GM21576 (cell line): ENCODE results near the gene GRM8.

Source experiments
- ATAC-seq: cut with Tn5 transposase; IDR thresholded peaks from one replicate; pipeline ENCODE4 v1.9.1; 2021; ENCODE audit warnings: mild to moderate bottlenecking, moderate library complexity; ENCODE audit not compliant: unreplicated experiment

The GRM8 gene

GRCh38 chr7:127231415-127231814, 21.3 kb downstream of the GRM8 start:
- ATAC-seq: no peak

GRCh38 chr7:127230192-127230925, 22.4 kb downstream of the GRM8 start:
- ATAC-seq: no peak

DNA sequence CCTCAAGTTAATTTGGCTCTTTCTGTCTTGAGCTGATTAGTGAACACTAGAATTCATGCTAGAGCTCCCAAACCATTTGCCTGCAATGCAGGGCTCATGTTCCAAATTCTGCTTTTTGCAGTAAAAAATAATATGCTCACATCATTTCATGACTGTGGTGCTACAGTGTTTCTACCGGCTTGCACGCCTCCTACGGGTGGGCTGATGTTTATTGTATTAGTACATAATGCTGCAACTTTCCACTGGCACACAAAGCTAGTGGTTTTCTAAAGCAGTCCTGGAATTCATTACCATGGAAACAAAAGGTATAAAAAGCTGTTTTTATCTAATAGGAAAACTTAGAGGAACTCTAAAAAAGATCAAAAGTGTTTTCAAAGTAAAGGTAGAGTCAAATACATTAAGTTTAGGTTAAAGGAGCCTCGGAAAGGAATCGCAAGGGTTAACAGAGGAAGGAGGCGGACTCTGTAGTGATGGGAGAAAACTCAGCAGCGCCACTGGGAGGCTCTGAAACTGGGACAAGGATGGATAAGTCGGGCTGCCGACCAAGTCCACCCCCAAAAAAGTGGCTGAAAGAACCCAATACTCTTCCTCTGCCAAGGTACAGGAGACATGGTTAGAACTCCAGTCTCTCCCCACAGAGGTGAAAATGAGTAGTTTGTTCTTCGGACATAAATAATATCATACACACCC, 25.9 kb downstream of the GRM8 start:
- ATAC-seq: no peak

GRCh38 chr7:127221731-127222130, 31.0 kb downstream of the GRM8 start:
- ATAC-seq: no peak

DNA sequence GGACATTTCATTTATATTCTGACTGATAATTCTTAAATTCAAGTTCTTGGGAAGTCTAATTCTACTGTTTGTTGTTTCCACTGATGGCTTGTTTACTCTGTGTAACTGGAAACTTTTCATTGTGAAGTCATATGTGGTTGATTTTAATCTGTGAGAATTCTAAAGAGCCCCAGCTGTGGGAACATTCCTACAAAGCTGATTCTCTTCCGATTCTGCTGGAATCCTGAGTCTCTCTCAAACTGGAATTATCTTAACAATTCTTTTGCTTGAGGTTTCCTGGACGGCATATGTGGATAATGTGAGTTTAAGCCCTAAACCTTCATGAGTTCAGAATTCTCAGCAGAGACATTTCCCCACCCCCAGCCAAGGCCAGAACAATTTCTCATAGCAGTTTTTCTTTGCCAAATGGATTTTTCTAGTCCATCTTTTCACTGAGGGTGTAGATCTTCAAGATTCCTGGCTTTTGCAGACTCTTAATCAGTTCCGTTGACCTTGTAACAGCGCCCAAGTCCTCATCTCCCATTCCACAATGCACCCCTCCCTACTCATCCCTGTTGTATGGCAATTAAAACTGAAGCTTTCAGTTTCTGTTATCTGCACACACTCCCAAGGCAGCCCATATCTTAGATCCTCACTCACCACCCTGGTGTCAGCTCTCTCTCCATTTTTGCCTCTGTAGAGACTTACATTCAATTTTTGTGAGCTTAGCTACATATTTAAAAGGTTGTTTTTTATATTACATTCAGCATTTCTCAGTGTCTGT, 37.6 kb downstream of the GRM8 start:
- ATAC-seq: no peak

- no peak for ATAC-seq
Observed at GRCh38 chr7:127209886-127210285, 42.9 kb downstream of the GRM8 start.

GRCh38 chr7:127208860-127209259, 43.9 kb downstream of the GRM8 start:
- no peak for ATAC-seq

DNA sequence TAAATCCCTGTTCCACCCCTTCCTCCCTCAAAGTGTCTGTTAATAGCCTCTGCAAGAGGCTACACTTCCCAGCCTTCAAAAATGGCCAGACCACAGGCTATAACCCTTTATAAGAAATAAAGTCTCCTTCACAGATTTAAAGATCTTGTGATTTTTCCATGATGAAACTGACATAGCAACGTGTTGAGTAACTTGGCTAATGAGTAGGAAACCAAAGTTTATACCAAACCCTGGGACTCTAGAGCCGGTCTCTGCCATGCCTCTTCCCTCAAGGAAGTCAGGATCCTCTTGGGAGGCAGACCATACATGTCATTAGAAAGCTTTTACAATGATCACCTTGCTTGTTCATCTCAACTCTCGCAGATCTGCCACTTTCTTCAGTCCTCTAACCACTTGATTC, 44.4 kb downstream of the GRM8 start:
- ATAC-seq: no peak

GRCh38 chr7:127207806-127208205, 44.9 kb downstream of the GRM8 start:
- no peak for ATAC-seq

DNA sequence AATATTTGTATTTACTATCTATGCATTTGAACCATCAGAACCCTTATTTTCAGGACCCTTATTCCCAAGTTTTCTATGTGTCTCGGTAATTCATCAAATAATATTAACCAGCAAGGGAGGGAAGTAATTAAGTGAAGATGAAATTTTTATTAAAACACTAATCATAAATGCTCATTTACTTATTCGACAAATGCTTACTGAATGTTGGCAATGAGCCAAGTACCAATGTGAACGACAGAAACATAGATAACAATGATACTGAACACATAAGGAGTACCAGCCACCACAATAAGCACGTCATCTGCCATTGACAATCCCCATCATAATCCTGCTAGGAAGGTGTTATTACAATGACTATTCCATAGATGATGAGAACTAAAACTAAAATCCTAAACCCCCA, 45.5 kb downstream of the GRM8 start:
- ATAC-seq: no peak

GRCh38 chr7:127194571-127194970, 58.2 kb downstream of the GRM8 start:
- no peak for ATAC-seq

DNA sequence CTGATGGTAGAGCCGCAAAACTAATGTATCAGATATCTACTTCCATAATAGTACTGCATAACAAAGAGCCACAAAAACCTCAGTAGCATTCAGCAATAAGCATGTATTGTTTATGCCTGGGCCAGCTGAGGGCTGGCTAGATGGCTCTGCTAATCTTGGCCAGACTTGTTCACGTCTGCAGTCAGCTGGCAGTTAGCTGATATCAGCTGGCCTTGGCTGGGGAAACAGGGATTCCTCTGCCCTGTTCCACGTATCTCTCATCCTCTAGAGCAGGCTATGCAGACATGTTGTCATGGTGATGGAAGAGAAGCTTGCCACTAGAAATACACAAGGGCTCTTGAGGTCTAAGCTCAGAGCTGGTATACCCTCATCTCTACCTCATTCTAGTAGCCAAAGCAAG, 62.9 kb downstream of the GRM8 start:
- ATAC-seq: no peak

- no peak for ATAC-seq
Observed at GRCh38 chr7:127189074-127189473, 63.7 kb downstream of the GRM8 start.

- ATAC-seq: no peak
Observed at GRCh38 chr7:127187740-127188139, 65.0 kb downstream of the GRM8 start.

- no peak for ATAC-seq
Observed at GRCh38 chr7:127186686-127187085, 66.1 kb downstream of the GRM8 start.

GRCh38 chr7:127177156-127177555, 75.6 kb downstream of the GRM8 start:
- no peak for ATAC-seq

DNA sequence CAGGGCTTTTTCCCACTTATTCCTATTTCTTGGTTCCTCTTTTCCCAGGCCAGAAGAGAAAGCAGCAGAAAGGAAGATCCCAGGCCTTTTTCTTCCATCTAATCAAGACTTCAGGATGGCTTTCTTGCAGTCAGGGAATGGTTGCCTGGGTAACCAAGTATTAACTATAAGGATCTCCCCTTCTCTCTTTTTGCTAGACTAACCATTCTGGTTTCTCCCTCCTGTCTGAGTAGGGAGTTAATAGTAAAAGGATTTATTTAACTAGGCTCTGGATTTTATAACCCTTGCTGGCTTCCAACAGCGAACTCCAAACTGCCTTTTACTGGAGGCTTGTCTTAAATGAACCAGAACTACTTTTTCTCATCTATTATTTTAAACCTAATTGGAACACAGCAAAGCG, 90.4 kb downstream of the GRM8 start:
- no peak for ATAC-seq

- ATAC-seq: peak; percentile 60
Observed at GRCh38 chr7:127158659-127159058, 94.1 kb downstream of the GRM8 start.

DNA sequence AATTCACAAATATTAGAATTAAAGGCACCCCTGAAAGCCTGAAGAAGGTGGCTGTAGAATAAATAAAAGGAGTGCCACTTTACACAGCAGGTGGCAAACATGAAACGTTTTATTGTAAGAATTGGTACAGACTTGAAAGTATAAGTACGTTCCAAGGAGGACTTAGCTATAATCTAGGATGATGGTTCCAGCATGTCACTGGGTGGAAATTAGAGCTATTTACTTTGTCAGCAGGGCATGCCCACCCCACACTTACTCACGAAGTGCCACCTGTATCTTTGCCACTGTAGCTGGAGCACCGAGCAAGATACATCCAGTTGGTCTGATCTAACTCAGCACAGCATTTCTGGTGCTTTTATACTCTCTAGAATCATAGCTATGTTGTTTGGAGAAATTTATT, 97.8 kb downstream of the GRM8 start:
- no peak for ATAC-seq

DNA sequence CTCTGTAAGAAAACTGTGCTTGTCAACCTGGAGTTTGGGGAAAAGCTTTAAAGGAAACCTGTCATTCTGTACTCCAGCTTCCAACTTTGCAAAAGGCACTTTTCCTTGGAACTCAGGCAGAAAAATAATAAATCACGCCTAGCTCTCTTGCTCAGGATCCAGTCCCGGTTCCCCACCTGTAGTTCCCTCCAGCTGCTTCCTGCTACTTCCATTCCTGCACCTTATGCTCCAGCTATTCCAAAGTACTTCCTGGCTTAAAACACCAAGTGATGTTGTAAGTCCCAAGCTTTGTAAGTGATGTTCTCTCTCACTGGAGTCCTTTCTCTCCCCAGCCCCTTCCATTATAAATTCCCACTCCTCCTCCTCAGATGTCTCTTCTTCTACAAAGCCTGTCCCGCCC, 98.6 kb downstream of the GRM8 start:
- no peak for ATAC-seq

GRCh38 chr7:127153315-127153714, 99.4 kb downstream of the GRM8 start:
- no peak for ATAC-seq

DNA sequence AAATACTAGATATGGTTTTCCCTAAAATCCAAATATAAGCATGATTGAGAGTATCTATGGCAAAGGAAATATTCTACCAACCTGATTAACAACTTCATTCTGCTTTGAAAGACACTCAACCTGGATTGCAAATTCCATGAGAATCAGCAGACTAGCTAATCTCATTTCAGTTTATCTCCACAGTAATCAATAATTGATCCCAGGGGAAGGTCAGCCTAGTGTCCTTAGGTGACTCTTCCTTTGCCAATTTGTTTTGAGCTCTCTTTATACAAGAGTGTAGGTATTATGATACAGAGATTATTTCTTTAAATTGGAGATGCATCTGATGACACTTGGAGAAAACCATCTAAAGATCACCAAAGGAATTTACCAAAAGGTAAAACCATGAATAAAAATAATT, 100.3 kb downstream of the GRM8 start:
- no peak for ATAC-seq
